NCI-H748 (cell line): ENCODE data around the gene C2CD4D.
"Not testable (repeated sequence)": the region's sequence is repeated elsewhere in the genome, so short reads cannot be mapped to it uniquely, and the experiment has no call there.

ENCODE experiments used
- DNase-seq: peaks from one replicate; lab custom pipeline; 2025; ENCODE audit not compliant: unreplicated experiment; lab: John Stamatoyannopoulos, UW

C2CD4D gene

DNA sequence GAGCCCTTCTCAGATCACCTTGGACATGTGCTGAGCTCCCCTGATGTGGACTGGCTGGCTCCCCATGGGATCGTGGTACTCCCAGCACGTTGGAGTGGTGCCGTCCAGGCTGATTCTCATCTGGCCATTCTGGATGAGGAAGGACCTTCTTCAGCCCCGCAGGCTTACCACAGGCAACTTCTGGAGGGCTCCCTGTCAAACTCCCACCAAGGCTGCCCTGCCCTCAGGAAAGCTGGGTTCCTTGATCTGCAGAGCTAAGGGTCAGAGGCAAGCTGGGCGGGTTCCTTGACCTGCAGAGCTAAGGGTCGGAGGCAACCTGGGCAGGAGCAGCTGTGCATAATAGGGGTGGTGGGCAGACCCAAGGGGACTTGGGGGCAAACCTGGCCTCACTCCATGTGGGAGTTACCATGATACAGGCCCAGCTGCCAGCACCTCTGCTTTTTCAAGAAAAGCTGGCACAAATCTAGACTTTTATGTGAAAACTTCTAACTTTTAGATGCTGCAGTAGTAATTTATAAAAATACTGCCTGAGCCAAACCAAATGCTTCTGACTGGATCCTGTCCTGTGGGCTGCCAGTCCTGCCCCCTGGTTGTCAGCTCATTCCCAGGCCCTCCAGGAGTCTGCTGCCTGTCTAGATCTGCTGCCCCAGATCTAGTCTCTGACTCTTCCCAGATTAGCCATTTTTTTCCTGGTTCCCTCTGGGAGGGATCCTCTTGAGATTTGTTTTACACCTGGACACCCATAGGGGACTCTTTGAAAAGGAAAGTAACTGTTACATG lies 19.5 kb upstream of the C2CD4D start:
- no peak for DNase-seq

DNA sequence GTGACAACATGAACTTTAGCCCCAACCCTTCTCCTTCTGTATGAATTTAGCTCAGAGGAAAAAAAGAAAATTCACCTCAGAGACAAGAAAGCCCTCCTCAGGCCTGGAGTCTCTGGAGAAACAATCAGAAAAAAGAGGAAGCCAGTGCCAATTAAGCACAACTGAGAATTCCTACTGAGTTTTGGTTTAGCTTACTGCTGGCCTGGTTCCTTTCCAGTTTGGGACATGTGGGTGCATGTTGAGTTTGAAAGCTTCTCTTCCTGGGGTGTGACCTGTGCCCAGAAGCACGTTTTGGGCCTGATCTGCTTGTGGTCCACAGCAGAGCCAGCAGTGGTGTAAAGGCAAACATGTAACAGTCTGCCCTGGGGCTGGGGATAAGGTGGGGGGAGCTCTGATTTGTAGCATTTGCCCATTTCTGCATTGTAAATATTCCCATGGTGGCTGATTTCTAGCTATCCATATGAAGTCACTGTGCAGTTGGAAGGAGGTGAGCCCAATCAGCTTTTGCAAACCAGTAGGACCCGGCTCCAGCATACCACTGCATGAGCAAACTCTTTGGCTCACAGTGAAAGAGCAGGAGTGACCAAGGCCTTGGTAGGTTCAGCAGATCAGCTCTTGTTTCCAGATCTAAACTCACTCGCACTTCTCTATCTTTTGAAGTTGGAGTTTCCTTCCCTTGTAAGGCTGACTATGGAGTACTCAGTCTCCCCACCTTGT lies 18.6 kb upstream of the C2CD4D start:
- no peak for DNase-seq

DNA sequence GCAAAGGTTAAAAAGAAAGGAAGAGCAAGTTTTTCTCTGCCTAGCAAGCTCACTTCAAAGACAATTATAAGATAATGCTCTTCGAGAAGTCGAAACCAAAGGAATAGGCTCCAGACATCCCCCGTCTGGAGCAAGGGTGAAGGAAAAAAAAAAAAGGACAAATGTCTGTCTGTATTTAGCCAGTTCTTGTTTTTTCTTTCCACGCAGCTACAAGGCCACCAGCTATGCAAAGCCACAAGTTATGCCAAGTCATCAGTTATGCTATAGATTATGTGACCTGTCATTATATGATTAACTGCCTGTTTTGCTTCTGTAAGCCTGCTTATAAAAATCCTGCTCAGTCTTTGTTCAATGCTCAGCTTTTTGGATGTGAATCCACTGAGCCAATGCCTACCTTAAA lies 16.3 kb upstream of the C2CD4D start:
- no peak for DNase-seq

GRCh38 chr1:151855516-151855915 lies 15.9 kb upstream of the C2CD4D start:
- not testable (repeated sequence) for DNase-seq

DNA sequence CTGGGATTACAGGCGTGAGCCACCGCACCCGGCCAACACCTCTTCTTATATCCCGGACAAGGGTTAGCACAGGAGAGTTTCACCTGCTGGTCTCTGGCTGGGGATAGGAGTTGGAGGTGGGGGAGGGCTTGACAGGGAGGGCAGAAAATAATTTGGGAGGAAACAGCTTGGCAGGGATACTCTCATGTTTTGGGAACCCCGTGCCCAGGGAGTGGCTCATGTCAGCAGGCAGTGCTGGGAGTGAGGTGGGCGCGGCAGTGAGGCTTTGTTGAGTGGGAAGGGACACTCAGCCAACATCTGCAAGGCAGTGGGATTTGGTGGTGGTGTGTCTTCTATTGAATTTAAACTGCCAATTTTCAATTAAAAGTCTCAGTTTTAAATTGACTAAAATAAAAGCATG lies 15.0 kb upstream of the C2CD4D start:
- no peak for DNase-seq

DNA sequence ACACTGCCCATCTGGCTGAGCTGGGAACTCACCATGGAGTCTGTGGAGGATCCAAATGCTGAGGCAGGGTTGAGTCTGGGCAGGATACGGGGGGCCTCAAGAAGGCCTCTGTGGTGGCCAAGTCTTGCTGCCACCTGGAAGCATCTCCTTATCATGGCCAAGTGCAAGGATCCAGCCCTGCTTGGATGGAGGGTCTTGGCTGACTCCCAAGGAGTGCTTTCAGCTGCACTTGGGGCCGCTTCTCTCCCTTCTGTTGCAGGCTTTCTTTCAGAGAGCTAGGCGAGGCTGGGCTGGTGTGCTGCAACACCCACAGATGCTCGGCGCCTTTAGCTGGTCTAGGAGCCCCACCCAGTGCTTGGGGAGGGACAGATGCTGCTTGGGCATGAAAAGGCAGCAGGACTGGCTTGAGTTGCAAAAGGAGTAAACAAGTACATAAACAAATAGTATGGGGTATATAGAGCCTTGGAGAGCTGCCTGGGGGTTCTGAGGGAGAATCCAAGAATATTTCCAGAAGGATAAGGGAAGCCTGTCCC lies 13.9 kb upstream of the C2CD4D start, which contains the start of gene THEM5:
THEM5 (minus strand) TSS at position 302 of the 533 bp plus-strand sequence; CDS start at position 155, 147 bp downstream.
- DNase-seq: no peak

GRCh38 chr1:151852733-151853132 lies 13.1 kb upstream of the C2CD4D start:
- no peak for DNase-seq

DNA sequence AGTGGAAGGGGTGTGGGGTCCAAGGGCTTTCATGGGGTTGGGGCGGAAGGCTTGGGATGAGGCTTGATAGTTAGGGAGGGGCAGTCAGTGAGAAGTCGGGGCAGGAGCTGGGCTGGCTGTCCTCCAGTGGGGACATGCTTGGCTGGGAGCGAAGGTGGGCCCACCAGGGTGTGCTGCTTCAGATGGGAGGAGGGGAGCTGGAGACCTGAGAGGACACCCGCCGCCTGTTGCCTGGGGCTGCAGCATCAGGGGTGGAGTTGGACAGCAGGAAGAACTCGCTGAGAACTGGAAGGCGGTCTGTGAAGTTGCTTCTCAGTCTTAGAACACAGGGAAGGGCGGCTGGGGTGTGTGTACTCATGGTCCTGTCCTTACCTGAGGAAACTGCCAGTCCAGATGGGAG lies 12.3 kb upstream of the C2CD4D start:
- DNase-seq: no peak

- DNase-seq: no peak
Observed at GRCh38 chr1:151849871-151850270, 10.3 kb upstream of the C2CD4D start.

DNA sequence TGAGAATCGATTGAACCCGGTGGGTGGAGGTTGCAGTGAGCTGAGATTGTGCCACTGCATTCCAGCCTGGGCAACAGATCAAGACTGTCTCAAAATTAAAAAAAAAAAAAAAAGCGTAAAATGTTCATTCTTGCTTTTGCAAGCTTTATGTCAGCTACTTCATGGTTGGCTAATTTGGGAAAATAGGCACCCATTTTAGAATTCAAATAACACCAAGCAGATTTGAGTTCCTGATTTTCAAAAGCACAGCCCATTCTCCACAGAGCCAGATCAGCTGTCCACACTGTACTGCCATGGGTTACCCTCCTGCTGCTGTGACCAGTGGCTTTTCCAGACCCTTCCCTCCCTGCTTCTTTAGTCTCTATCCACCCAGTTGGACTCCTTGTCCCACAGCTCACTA lies 9.5 kb upstream of the C2CD4D start:
- DNase-seq: no peak

DNA sequence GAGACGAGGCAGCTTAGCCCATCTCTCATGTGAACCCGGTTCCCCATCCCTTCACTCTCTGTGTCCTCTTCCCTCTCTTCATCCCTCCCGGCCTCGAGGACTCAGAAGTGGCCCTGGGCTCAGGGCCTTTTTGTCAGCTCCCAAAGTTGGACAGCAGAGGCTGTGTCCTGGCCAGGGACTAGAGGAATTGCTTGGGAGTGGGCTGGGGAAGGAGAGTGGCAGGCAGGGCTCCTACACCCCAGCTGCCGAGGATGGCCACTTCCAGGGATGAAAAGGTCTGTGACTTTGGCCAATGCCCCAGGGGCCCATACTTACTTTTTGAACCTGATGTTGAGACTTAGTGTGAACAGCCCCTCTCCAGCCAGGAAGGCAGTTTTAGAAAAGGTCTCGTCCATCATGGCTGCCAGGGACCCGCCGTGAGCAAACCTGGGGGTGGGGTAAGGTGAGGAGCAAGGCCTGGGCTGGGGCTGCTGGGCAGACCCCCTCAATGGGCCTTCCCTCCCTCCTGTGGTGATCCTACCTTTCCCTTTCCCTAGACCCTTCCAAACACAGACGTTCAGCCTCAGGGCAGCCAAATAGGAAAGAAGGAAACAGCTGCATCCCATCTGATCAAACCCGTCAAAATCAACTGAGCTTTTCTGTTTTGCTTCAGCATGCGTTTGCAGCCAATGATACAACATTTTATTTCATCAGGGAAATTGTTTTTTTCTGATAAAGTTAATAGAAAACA lies 8.4 kb upstream of the C2CD4D start:
- no peak for DNase-seq

- DNase-seq: no peak
Observed at GRCh38 chr1:151846686-151847237, 7.1 kb upstream of the C2CD4D start.

DNA sequence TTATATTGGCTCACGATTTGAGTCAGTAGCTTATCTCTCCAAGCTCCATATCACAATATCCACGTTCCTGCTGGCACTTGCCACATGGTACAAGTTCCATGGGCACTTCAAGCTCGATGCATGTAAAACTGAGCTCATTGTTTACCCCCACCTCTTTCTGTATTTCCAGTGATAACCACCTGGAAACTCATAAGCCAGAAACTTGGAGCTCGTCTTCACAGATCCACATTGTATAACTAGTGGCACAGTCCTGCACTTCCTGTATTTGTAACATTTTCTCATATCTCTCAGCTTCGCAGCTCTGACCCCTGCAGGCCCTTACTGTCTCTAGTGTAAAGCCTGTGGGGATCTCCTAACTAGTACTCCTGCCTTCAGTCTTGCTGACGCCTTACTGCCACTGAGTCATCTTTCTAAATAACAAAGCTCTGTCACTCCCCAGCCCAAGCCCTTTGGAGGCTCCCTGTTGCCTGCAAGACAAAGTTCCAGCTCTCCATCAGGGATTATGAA lies 6.5 kb upstream of the C2CD4D start:
- no peak for DNase-seq

- no peak for DNase-seq
Observed at GRCh38 chr1:151843398-151843797, 3.8 kb upstream of the C2CD4D start.

DNA sequence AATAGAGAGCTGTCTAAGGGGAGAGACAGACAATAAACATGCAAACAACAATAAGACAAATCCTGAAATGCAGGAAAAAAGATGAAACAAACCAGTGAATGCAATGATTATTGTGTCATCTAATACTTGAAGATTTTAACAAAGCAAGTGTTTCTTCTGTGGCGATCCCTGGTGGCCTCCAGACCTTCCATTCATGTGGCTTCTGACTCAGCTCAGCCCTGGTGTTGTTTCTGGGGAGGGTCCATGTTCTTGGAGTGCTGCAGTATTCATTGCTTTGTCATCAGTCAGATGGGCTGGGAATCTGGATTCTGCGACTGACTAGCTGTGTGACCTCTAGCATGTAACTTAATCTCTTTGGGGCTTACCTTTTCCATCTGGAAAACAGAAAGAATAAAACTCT lies 1.5 kb upstream of the C2CD4D start:
- no peak for DNase-seq

DNA sequence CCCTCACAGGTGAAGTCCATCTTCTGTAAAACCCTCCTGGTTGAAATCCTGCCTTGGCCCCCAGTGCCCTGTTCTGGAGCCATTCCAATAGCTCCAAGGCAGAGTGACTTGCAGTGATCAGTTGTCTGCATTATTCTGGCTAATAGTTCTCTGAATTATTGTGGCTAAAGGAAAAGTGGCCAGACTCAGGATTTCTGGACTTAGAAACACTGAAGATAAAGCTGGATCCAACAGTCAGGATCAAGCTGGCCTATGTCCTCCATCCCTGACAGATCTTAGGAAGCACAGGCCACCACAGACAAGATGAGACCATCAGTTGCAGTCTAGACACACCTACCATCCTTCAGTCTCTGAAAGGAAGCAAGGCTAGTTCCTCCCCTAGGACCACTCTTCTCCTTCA lies 801 bp upstream of the C2CD4D start:
- DNase-seq: no peak

GRCh38 chr1:151839082-151839412 lies 573 bp downstream of the C2CD4D start:
- no peak for DNase-seq

- no peak for DNase-seq
Observed at GRCh38 chr1:151838222-151839081, 1.2 kb downstream of the C2CD4D start.

DNA sequence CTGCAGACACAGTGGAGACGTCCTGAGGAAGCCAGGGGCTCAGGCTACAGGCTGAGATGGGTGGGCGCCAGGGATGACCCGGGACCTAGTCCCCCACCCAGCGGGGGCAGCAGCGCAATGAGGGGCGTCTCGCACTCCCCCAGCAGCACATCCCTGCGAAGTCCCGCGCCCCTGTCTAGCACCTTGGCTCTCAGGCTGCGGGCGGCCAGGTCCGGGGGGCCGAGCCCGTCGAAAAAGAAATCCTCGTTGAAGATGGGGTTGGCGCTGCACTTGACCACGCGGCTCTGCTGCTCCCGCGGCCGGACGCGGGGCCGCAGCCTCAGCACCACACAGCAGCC lies 1.8 kb downstream of the C2CD4D start:
- DNase-seq: no peak

GRCh38 chr1:151837197-151837596 lies 2.4 kb downstream of the C2CD4D start:
- DNase-seq: no peak
